AG08395 (cell line): ENCODE data around the gene CFAP43.

ENCODE experiments used
- DNase-seq: peaks from one replicate; pipeline ENCODE4 v3.0.0; 2012; ENCODE audit warnings: mixed read lengths, low spot score

The CFAP43 gene

GRCh38 chr10:104231784-104232612 is at the start of gene CFAP43:
Gene CFAP43, minus strand, starts transcription at chr10:104232364. Its CDS starts 118 bp downstream, at chr10:104232246.
- peak; percentile 100 for DNase-seq

- DNase-seq: no peak
Measured at GRCh38 chr10:104281694-104282093, 49.5 kb upstream of the CFAP43 start.

GRCh38 chr10:104279550-104280259 is 47.5 kb upstream of the CFAP43 start:
- no peak for DNase-seq

- no peak for DNase-seq
Measured at GRCh38 chr10:104277785-104278184, 45.6 kb upstream of the CFAP43 start.

GRCh38 chr10:104276192-104276591 is 44.0 kb upstream of the CFAP43 start:
- DNase-seq: no peak

- DNase-seq: peak; percentile 43
Measured at GRCh38 chr10:104274762-104275721, 42.9 kb upstream of the CFAP43 start.

GRCh38 chr10:104273899-104274575 is 41.9 kb upstream of the CFAP43 start:
- DNase-seq: peak; percentile 45

- peak; percentile 43 for DNase-seq
Measured at GRCh38 chr10:104273286-104273685, 41.1 kb upstream of the CFAP43 start.

- peak; percentile 94 for DNase-seq
Measured at GRCh38 chr10:104268713-104269645, 36.8 kb upstream of the CFAP43 start, which contains the start of gene GSTO2. Gene GSTO2, plus strand, starts transcription at chr10:104269184. Its CDS starts 5,732 bp downstream, at chr10:104274916.

- DNase-seq: no peak
Measured at GRCh38 chr10:104268405-104268712, 36.2 kb upstream of the CFAP43 start.

- no peak for DNase-seq
Measured at GRCh38 chr10:104267721-104268404, 35.7 kb upstream of the CFAP43 start.

GRCh38 chr10:104264783-104265182 is 32.6 kb upstream of the CFAP43 start:
- no peak for DNase-seq

- DNase-seq: no peak
Measured at GRCh38 chr10:104262055-104262454, 29.9 kb upstream of the CFAP43 start.

- DNase-seq: peak; percentile 34
Measured at GRCh38 chr10:104260775-104261115, 28.6 kb upstream of the CFAP43 start.

GRCh38 chr10:104259999-104260774 is 28.0 kb upstream of the CFAP43 start:
- DNase-seq: no peak

GRCh38 chr10:104259456-104259855 is 27.3 kb upstream of the CFAP43 start:
- no peak for DNase-seq

- no peak for DNase-seq
Measured at GRCh38 chr10:104258209-104258608, 26.0 kb upstream of the CFAP43 start.

- no peak for DNase-seq
Measured at GRCh38 chr10:104257235-104257634, 25.1 kb upstream of the CFAP43 start.

GRCh38 chr10:104256335-104256961 is 24.3 kb upstream of the CFAP43 start:
- no peak for DNase-seq
